OCI-LY1 (cell line): ENCODE measurements around the gene PCYT1A.

Source experiments
- EZH2 ChIP-seq: fragments of 200-600 bp; sonication (generic), shearing (Covaris generic); IDR thresholded peaks from 2 replicates; pipeline ENCODE4 v1.8.0; 2017; ENCODE audit warnings: borderline replicate concordance, mixed run types, mild to moderate bottlenecking, antibody characterized with exemption, low read length, moderate library complexity, mixed read lengths
- TF ChIP-seq, protein P1 (sequence below): fragments of 200-600 bp; sonication (generic), shearing (Covaris generic); IDR thresholded peaks from 2 replicates; pipeline ENCODE4 v1.5.1; 2017; ENCODE audit warnings: mild to moderate bottlenecking, antibody characterized with exemption, low read length, moderate library complexity, mixed read lengths

DNA sequence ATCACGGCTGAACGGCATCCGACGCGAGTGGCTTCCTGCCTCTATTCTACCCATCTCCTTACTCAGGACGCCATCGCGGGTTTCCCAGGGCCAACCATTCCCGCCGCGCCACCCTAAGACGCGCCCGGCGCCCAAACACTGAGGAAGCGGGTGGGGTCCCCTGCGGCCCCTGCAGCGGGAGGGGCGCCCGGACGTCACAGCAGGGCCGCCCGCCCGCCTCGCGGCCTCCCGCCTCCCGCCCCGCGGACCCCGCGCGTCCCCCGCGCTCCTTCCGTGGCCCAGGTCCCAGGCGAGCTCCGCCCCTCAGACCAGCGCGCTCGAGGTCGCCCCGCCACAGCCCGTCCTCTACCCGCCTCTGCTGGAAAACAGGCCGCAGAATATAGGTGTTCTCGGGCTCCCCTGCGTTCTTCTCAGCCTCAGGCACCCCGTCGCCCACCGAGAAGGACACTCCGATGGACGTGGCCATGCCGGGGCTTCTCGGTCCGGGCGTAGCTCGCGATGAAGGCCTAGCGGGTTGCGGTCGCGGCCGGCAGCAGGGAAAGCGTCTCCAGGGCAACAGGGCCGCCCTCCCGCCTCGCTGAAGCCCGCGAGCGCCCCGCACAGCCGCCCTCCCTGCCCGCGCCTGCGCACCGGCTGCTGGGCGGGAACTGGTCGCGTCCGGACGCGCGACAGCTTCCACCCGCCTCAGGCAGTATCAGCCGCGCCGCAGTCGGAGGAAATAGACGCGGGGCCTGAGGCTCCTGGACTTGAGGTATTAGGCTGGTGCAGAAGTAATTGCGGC lies 30.4 kb upstream of the PCYT1A start, which contains the start of gene DYNLT2B:
- TF ChIP-seq, protein P1, sequence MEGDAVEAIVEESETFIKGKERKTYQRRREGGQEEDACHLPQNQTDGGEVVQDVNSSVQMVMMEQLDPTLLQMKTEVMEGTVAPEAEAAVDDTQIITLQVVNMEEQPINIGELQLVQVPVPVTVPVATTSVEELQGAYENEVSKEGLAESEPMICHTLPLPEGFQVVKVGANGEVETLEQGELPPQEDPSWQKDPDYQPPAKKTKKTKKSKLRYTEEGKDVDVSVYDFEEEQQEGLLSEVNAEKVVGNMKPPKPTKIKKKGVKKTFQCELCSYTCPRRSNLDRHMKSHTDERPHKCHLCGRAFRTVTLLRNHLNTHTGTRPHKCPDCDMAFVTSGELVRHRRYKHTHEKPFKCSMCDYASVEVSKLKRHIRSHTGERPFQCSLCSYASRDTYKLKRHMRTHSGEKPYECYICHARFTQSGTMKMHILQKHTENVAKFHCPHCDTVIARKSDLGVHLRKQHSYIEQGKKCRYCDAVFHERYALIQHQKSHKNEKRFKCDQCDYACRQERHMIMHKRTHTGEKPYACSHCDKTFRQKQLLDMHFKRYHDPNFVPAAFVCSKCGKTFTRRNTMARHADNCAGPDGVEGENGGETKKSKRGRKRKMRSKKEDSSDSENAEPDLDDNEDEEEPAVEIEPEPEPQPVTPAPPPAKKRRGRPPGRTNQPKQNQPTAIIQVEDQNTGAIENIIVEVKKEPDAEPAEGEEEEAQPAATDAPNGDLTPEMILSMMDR: peak; percentile 7; the same call in 1 of the 2 replicates
- TF ChIP-seq EZH2: no peak
